Middle frontal gyrus (tissue), 1 donor: ENCODE measurements around the gene STAMBP.
"Not testable (repeated sequence)": the region's sequence is repeated elsewhere in the genome, so short reads cannot be mapped to it uniquely, and the experiment has no call there.

Experiments
- DNase-seq: peaks from one replicate; pipeline ENCODE4 v3.0.0-alpha.2; 2015; ENCODE audit warnings: low spot score; ENCODE audit errors: extremely low spot score

Gene STAMBP

GRCh38 chr2:73886357-73886756 lies 57.6 kb downstream of the STAMBP start:
- DNase-seq: no peak

GRCh38 chr2:73887596-73888353 lies 59.0 kb downstream of the STAMBP start:
- DNase-seq: not testable (repeated sequence)

DNA sequence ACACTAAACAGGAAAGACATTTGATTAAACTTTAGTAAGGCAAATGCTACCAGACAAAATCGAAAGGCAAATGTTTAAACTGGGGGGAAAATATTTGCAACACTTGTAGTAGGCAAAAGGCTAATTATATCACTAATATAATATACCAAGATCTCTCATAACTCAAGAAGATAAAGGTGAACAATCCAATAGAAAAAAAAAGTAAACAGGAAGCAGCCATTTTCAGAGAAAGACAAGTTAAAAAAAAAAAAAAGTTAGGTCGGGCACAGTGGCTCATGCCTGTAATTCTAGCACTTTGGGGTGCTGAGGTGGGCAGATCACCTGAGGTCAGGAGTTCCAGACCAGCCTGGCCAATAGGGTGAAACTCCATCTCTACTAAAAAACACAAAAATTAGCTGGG lies 59.6 kb downstream of the STAMBP start:
- no peak for DNase-seq

DNA sequence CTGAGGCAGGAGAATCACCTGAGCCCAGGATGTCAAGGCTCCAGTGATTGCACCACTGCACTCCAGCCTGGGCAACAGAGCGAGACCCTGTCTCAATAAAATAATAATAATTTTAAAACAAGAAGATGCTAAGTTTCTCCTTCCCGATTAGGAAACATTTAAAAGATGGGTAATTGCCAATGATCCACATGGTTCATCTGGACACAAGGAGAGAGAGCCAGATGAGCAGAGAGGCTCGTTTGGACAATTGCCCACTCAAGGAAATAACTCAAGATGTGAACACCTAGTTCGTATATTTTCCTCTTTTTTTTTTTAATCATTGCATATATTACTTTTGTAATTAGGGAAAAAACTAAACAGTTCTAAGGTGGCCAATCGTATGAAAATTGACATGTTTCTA lies 60.4 kb downstream of the STAMBP start:
- DNase-seq: no peak

DNA sequence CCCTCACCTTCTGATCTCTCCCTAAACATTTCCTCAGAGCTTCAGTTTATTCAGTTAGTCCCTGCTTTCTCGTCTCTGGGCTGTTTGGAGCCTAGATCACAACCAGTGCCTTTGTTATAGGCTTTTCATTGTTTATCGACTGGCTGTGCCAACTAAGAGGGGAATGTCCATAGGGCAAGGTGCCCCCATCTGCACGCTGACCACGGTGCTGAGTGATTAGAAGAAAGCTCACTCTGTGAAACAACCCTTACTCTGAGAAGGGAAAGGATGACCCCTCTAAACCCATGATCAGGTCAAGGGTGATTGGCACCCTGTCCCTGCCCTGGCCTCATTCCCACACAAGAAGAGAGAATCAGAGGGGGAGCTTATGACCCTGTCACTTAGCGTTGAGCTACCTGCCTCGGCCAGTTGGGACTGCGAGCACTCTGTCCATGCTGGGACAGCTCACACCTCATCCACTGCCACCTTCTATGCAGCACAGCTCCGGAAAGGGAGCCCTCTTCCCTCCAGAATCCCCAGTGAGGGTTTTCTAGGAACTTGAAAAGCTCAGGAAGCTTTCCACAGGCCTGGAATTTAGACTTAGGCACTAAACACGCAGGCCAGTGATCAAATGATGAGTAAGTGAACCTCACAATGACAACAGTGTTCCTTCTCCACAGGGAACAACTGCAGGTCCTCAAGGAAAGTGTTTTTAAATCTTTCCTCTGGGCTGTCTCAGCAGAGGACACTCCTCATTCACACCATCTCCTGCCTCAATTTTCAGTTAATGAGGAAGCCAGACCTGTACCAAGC lies 61.7 kb downstream of the STAMBP start:
- DNase-seq: no peak

DNA sequence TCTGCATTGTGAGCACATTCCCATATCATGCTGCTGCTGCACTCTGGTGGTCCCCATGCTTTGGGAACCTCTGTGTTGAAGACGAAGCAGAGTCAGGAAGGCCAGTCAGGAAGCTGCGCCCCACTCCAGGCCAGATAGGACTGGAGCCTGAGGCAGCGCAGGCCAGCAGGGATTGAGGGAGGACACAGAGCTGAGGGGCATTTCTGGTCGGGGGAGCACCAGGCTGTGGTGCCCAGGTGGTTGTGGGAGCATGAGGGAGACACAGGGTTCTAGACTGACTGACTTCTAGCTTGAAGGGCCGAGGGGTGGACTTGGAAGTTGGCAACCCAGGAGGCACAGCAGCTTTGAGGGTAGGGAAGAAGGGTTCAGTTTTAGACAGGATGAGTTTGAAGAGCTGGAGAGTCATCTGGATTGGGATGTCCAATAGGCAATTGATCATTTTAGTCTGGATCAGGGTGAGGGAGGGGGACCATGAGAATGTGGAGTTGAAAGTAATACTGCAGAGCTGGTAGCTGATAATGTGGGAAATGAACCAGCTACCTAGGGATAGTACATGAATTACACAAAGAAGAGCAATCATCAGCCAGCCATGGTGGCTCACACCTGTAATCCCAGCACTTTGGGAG lies 62.6 kb downstream of the STAMBP start:
- no peak for DNase-seq

DNA sequence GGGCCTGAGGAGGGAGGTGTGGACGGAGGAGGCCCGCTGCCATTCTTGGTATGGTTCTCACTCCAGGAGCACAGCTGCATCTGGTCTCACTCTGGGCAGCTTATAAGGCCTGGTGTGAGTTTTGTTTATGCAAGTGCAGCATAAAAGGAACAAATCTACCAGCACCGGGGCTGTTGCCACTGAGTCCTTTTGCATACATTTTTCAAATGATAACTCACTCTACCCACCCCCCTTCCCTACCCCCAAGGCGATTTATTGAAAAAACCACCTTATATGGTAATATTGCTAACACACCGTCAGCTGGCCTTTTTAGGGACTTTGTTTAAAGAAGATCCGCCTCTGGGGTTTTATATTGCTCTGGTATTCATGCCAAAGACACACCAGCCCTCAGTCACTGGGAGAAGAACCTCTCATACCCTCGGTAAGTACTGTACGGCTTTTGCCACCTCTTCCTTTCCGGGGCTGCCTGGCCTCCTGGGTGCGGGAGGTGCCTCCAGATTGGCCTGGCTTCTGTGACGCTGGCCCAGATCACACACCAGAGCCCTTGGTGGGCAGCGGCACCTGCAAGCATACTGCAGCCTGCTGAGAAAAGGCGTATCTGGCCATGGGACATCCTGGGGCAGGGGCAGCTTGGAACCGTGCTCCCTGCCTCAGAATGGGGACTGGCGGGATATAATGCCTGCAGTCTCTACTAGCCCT lies 64.0 kb downstream of the STAMBP start, which contains the start of gene ACTG2:
Gene ACTG2 (plus strand): TSS at position 378 of the 699 bp plus-strand sequence. CDS start 8,304 bp downstream, outside the sequence.
- no peak for DNase-seq

DNA sequence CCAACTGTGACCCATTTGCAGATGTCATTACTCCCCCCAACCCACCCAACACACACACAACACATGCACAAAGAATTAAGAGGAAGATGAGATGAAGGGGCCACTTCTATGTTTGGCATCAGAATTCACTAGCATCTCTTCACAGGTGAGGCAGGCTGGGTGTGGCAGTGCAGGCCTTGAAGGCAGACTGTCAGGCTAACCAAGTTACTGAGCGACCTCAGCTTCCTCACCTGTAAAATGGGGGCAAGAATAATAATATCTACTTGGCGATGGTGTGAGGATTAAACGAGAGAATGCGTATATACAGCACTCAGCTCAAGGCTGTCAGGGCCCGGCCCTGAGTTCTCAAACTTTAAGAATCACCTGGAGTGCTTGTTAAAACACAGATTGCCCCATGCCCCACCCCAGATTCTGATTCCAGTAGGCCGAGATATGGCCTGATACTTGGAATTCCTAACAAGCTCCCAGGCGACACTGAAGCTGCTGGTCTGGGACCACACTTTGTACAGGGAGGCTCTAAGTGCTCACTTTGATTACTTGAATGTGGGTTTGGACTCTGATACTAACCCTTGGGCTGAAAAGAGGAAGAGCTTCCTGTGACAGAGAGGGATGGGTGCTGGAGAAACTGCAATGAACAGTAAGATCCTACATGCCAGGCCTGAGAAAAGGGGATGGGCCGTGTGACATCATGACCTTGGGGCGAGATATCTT lies 65.2 kb downstream of the STAMBP start:
- DNase-seq: no peak

DNA sequence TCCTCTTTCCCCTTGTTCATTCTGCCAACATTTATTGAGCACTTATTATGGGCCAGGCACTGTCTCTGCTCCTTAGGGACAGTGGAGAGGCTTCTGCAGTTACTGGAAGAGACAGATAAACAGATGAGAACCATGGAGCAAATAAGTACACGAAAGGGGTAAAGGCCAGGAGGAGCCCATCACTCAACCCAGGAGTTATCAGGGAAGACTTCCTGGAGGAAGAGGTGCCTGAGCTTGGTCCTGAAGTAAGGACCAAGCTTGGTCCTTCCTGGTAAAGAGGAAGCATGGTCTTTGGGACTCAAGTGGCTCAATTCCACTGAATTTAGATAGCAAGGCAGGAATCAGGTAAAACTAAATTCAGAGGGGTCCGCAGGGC lies 65.7 kb downstream of the STAMBP start:
- DNase-seq: no peak

- DNase-seq: no peak
These were observed 66.1 kb downstream of the STAMBP start for GRCh38 chr2:73894877-73895276.

- DNase-seq: no peak
These were observed 66.7 kb downstream of the STAMBP start for GRCh38 chr2:73895473-73895872.

DNA sequence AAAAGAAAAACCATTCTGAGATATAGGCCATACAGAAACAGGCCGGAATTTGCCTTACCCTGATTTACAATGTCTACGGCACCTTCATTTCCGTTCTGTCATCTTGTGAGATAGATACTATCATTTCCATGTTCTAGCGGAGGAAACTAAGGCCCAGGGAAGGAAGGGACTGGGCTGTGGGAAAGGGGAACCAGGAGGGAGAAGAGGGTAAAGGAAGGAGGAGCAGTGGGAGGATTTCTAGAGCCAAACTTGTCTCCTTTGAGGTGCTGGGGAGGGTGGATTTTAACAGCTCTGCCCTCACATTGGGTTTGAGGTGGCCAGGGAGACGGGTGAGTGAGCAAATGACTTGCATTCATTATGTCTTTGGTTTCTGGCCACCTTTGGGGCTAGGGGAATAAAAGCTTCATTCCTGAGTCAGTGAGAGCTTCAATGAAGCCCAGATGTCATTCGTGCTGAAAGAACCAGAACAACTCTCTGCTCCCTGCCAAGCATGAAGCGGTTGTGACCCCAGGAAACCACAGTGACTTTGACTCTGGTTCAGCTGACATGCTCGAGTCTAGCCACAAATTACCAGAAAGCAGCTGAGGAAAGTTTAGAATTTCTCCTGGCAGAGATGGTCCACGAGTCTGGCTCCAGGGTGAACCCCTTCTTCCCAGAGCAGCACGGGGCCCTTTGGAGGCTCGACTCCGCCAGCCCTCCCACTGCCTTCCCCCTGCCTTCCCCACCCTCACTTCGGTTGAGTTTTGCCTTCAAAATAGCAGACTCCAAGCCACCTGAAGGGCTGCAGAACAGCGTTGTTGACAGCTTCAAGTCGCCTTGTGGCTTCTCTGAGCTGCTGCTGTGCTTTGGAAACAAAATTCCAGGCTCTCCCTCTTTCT lies 67.8 kb downstream of the STAMBP start:
- no peak for DNase-seq

GRCh38 chr2:73897240-73897583 lies 68.5 kb downstream of the STAMBP start:
- no peak for DNase-seq

- DNase-seq: no peak
These were observed 69.2 kb downstream of the STAMBP start for GRCh38 chr2:73897934-73898333.

DNA sequence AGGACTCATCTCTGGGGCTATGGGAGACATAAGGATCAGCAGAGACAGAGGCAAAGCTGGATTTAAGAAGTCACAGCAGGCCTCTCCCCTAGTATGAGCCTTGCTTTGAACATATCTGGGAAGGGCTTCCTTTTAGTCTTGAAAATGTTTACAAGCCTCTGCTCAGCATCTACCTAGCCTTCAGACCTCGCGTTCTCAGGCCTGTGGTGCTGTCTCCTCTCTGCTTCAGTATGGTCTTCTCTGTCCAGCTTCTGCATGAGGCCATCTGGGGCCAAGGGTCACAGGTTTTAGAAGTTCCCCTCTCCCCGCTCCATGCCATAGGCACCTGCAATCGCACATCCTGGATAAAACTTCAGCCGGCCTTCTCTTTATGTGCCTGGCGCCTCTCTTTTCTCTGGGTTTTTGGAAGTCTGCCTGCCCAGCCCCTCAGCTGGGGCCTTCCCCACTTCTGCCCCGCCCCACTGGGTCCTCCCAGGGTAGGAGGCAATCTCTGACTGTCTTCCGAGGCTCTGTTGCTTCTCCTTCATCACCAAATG lies 71.1 kb downstream of the STAMBP start:
- no peak for DNase-seq

DNA sequence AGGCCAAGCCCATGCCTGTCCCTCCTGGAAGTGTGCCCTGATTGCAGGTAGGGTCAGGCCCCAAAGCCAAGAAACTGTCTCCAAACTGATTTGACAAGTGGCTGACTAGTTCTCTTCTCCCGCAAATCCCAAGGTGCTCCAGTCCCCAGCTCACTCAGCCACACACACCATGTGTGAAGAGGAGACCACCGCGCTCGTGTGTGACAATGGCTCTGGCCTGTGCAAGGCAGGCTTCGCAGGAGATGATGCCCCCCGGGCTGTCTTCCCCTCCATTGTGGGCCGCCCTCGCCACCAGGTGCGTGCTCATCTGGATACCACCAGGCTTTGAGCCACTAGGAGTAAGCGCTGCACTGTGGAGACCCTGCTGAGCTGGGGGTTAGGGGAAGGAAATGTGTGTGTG lies 72.4 kb downstream of the STAMBP start:
- no peak for DNase-seq

DNA sequence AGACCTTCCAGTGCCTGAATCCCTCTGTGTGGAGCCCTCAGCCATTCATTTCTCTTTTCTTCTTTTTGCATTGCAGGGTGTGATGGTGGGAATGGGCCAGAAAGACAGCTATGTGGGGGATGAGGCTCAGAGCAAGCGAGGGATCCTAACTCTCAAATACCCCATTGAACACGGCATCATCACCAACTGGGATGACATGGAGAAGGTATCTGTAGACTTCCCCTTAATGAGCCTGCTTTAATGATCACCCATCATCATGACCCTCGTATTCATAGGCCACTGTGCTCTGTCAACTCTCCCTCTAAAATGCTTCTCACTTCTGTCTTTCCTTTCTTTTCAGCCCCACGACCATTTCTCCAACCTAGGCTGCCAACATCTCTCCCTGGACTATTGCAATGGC lies 73.5 kb downstream of the STAMBP start:
- DNase-seq: no peak

- DNase-seq: no peak
These were observed 74.6 kb downstream of the STAMBP start for GRCh38 chr2:73903313-73903712.

DNA sequence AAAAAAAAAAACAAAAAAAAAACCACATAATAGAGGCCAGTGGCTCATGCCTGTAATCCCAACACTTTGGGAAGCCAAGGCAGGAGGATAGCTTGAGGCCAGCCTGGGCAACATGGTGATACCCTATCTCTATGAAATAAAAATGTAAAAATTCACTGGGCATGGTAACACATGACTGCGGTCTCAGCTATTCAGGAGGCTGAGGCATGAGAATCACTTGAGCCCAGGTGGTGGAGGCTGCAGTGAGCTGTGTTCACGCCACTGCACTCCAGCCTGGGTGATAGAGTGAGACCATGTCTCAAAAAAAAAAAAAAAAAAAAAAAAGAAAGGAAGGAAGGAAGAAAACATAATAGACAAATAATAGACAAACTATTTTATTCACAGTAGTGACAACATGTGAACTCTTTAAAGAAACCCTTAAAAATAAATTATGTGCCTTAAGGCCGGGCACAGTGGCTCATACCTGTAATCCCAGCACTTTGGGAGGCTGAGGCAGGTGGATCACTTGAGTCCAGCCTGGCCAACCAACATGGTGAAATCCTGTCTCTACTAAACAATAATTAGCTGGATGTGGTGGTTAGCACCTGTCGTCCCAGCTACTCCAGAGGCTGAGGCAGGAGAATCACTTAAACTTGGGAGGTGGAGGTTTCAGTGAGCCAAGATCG lies 75.3 kb downstream of the STAMBP start:
- not testable (repeated sequence) for DNase-seq
